NCI-H345 (cell line): ENCODE results near the gene ZHX3.
A peak's percentile ranks its signal among the peaks of the same experiment; 100 is the strongest.
"Not testable (repeated sequence)": the region's sequence is repeated elsewhere in the genome, so short reads cannot be mapped to it uniquely, and the experiment has no call there.

Source experiments
- DNase-seq: peaks from one replicate; lab custom pipeline; 2025; lab: John Stamatoyannopoulos, UW

The ZHX3 gene

DNA sequence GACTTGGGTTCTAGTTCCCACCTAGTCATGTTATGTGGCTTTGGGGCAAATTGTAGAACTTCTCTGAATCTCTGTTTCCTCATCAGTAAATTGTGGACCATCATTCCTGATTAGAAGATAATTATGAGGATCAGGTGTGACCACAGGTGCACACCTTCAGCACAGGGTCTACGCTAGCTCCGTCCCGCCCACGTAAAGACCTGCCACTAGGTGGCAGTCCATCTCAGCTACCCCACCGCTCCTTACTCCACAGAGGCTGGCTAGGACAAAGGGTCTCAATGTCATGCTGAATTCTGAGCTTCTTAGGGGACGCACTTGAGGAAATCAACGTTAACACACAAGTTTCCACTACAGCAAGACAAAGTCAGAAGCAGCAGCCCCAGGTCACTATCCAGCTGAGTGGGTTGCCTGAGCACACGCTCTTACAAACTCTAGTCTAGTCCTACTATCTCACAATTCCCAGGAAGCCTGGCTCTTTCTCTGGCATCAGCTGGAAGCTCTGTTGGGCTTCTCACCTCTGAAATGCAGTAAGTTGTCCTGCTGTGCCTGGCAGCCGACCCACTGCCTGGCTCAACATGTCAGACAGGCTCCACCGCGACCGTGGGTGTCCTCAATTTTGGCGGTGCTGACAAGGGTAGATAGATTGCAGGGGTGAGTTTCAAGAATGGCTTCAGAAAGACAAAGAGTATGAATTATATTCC lies 182.2 kb downstream of the ZHX3 start:
- DNase-seq = peak; percentile 61

DNA sequence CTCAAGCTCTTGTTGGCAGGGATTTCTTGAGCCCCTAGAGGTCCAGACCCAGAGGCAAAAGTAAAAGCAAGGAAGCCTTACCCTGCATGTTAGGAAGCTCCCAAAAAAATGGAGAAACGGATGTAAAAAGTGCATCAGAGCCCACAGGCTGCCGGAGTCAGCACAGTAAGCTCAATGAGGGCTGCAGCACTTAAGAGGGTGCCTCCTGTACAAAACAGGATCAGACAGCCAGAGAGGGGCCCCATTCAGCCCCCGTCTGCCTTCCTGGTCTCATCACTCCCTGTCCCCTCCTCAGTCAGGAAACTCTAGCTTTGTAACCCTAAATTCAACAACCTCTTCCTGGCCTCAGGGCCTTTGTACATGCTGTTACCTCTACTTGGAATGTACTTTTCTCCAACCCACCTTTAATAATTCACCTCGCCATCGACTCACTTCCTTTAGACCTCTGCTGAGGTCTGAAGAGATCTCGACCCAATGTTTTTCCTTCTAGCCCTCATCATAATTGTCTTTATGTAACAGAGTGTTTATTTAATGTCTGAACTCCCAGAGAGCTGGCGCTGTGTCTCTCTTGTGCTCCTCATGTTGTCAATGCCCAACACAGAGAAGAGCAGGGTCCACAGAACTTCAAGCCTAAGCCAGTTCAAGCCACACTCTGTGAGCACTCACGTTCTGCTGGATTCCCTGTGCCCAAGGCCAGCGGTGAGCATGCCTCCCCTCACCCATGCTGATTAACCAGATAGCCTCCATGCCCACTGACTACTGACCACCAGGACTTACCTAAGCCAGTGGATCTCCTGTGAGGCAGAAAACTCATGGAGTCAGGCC lies 183.0 kb downstream of the ZHX3 start:
- DNase-seq = no peak

DNA sequence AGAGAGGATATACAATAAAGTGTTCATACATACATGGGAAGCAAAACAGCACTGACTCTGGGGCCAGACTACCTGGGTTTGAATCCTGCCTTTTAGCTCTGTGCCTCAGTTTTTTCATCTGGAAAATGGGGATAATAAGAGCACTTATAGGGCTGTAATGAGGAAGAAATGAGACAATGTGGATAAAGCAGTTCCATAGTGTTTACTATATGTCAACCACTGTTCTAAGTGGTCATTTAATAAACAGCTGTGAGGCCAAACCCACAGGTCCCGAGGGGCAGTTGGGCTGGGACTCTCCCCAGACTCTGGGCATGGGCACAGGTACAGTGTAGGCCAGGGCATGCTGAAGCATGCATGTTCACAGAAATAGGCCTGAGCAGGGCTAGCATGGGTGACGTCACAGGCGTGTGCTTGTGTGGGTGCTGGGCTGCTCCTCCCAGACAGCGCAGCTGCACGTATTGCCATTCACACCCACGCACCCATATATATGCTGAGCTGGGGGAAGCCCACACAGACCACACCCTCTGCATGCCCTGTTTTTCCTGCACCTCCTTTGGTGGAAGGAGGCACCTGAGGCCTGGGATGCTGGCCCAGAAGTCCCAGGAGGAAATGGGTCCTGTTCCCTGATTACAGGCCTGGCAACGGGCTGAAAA lies 183.7 kb downstream of the ZHX3 start:
- DNase-seq = no peak

- DNase-seq = not testable (repeated sequence)
These were observed 185.1 kb downstream of the ZHX3 start for GRCh38 chr20:41132388-41132775.

DNA sequence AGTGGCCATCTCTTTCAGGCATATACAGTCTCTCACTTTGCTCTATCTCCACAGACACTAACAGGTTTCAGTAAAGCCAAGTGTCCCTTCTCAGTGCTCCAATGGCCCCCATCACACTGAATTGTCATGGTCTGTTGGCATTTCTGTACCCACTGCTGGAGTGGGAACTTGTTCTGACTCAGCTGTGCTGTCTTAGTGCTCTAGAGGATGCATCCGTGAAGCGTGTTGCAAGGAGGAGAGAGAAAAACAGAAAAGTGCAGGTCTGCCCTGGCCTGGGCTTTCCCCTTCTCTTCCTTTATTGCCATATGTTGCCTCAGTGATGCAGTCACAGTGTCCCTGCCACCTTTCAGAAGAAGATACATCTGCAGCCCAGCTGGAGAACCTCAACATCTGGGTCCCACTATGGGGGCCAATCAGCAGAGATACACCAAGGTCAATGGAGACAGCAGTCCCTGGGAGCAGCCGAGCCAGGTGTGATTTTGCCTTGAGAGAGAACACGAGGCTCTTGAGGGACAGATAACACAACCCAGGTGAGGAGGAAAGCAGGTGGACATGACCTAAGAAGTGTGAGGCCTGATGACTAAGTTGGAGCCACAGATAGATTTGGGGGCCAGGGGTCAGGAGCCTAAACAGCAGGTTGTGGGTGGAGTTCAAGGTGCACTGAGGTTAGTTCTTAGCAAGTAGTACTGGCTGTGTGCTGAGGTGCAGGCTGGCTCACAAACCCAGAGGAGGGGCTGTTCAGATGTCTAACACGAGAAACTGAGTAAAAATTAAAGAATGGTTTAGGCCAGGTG lies 185.7 kb downstream of the ZHX3 start:
- DNase-seq = no peak
